Choroid plexus epithelial cell (primary cell): Measurements from ENCODE around the gene ENPP3.
"Not testable (repeated sequence)": the region's sequence is repeated elsewhere in the genome, so short reads cannot be mapped to it uniquely, and the experiment has no call there.

Experiments used
- DNase-seq: peaks from one replicate; pipeline ENCODE4 v3.0.0-alpha.2; 2010; ENCODE audit warnings: low read depth
- H3K4me3 ChIP-seq: 2 replicates; pipeline ENCODE4 v1.5.1; 2011; ENCODE audit warnings: low read depth, mild to moderate bottlenecking, control low read depth, low read length, moderate library complexity
- CTCF ChIP-seq: conservative IDR thresholded peaks from 2 replicates; pipeline ENCODE4 v1.5.1; 2011; ENCODE audit warnings: low read depth, mild to moderate bottlenecking, control low read depth, inconsistent platforms, low read length, moderate library complexity

The ENPP3 gene

GRCh38 chr6:131744432-131745287 is 107.6 kb downstream of the ENPP3 start:
- DNase-seq, result no peak
- TF ChIP-seq CTCF, result no peak

DNA sequence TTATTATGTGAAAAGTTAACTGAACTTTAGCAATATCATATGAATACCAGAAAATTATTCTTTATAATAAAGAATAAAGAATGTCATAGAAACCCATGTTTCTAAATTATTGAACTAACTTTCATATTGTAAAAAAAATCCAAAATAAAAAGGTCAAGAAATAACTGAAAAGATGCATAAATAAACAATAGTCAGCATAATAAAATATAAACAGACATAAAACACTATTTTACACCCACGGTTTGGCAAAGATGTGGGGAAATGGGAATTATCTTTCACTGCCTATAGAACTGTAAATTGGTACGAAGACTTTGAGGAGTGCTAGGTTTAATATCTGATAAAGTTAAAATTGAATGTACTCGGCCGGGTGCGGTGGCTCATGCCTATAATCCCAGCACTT is 108.4 kb downstream of the ENPP3 start:
- H3K4me3 ChIP-seq, result no peak overlapping the region
- DNase-seq, result no peak
- no peak for TF ChIP-seq CTCF

More at GRCh38 chr6:131744432-131745287, 107.6 kb downstream of the ENPP3 start:
- no peak overlapping the region for H3K4me3 ChIP-seq

- no peak for TF ChIP-seq CTCF
- no peak overlapping the region for H3K4me3 ChIP-seq
- no peak for DNase-seq
Measured at GRCh38 chr6:131747821-131748353, 110.8 kb downstream of the ENPP3 start.

- DNase-seq, result no peak
- TF ChIP-seq CTCF, result no peak
- no peak overlapping the region for H3K4me3 ChIP-seq
Measured at GRCh38 chr6:131749023-131749422, 111.9 kb downstream of the ENPP3 start.

DNA sequence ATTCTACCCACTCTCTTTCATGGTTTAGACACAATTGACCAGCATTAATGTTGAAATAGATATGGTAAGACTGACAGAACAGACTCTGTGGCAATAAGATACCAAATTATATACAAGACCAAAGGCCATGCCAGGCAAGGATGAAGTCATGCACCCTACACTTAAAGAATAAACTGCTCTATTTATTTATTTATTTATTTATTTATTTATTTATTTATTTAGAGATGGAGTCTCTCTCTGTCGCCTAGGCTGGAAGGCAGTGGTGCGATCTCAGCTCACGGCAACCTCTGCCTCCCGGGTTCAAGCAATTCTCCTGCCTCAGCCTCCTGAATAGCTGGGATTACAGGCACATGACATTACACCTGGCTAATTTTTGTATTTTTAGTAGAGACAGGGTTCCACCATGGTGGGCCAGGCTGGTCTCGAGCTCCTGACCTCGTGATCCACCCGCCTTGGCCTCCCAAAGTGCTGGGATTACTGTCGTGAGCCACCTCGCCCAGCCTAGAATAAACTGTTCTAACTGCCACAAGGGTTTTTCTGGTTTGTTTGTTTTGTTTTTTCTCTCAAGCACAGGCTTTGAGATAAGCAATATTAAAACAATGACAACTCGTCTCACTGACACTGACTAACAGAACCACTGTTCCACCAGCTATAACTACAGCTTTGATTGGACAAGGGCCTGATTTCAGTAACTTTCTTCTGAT is 114.1 kb downstream of the ENPP3 start:
- not testable (repeated sequence) for H3K4me3 ChIP-seq, DNase-seq

DNA sequence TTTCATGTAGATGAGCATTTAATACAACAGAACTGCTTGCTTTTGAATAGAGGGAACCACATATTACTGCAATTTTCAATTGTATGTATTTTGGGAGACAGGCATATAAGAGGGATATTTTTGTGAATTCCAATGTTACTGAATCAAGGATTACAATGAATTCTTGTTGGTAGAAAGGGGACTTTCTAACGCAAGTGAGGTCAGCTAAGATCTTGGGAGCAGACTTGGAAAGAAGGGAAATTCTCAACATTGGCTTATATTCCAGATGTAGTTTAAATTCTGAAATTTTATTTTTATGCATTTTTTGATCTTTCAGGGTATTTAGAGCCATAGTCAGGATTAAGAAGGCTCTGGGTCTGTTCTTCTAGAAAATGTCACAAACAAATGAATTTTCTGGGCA is 117.0 kb downstream of the ENPP3 start:
- no peak for DNase-seq
- no peak for TF ChIP-seq CTCF

DNA sequence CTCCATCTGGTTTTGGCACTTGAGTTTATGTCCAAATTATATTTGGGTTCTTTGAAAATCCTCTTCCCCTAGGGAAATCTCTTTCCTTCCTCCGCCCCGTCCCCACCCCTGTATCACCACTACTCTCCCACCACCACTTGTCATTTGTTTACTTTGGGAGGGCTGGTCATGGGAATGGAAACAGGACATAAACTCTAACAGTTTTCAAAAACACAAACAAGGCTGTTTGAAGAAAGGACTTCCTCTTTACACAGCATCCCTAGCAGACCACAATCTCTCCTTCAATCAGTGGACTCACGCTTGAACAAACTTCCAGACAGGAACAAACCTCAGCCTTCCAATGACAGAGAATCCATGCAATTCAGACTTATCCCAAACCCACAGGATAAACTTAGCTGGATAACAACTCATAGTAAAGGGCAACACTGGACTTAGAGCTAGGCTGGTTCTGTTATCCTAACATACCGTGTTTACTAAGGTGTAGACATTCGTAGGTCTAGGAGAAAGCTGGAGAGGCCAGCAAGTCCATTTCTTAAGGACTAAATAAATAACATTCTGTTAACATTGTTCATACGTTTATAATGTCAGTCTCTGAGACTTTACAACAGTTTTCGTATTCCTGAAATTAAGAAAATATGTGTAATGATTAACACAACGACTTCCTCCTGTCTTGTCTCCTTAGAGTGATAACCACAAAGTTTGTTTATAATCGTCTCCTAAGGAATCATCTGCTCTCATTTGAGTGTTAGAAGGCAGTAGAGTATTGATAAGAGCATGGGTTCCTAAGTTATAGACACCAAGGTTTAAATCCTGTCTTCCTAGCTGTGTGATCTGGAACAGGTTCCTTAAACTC is 117.8 kb downstream of the ENPP3 start:
- no peak for TF ChIP-seq CTCF
- no peak for DNase-seq
- H3K4me3 ChIP-seq, result no peak overlapping the region

More for the DNA sequence above, 117.0 kb downstream of the ENPP3 start:
- H3K4me3 ChIP-seq, result no peak overlapping the region
